ENCODE data around the gene POMT1.
A peak's percentile ranks its signal among the peaks of the same experiment; 100 is the strongest.
"Not testable (repeated sequence)": the region's sequence is repeated elsewhere in the genome, so short reads cannot be mapped to it uniquely, and the experiment has no call there.

Gene POMT1

GRCh38 chr9:131530546-131530919 lies 27.8 kb downstream of the POMT1 start:
- peak overlapping the region; percentile 77 for H3K4me3 Mint-ChIP-seq
- H3K9me3 Mint-ChIP-seq, result no peaks in the 10 kb centered on the region
- DNase-seq (ENCODE audit: low spot score in 2 of 2) (peak in 1 of 2 donors; percentile 36), ATAC-seq (ENCODE audit: low read depth) (peak; percentile 14)
- H3K36me3 Mint-ChIP-seq, result peaks cover 9% of the 10 kb centered on the region
- peaks cover 12% of the 10 kb centered on the region for H3K4me1 Mint-ChIP-seq
- no peaks in the 10 kb centered on the region for H3K27me3 Mint-ChIP-seq
- no peak overlapping the region for H3K27ac Mint-ChIP-seq

DNA sequence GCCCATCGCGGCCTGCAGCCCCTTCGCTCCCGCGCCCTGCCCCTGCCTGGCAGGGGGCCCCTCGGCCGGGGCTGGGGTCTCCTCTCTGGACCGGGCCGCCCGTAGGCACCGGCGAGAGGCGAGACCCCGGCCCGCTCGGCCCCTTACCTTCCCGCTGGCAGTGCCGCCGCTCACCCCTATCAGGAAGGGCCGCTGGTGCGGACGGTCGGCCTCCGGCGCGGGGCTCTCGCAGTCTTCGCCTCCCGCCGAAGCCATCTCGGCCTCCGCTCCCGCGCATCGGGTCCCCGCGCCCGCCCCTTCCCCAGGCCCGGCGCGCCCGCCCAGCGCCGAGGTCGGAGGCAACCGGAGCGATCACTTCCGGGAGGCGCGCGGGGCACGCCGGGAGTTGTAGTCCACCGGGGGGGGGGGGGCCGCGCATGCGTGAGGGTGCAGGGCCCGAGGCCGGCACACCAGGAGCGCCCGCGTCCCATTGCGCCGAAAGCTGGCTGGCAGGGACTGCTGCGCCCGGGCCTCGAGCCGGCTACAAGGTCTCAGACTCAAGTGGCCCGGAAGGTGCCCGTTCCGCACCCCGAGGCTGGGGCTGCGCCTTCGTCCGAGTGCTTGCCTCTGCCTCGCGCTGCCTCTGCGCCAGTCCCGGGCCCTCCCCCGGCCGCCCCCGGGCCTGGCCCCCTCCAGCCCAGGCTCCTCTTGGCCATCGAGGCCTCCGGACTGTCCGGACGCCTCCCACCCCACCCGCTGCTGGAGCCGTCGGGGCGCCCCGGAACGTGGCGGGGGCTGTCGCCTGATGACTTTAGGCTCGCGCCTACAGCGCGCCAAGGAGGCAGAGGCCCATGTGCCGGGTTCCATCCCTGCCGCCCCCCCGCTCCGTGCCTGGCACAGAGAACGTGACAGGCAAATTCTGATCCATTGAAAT lies 28.5 kb downstream of the POMT1 start, which contains the start of gene UCK1:
Gene UCK1 (minus strand): TSS at position 344 of the 913 bp plus-strand sequence. CDS start 89 bp downstream, at position 255.
- Mint-ChIP-seq H3K4me3 (peak within 1 kb of the TSS; percentile 79), H3K36me3 (peaks cover 8% of the 10 kb centered on the region), H3K4me1 (peaks cover 12% of the 10 kb centered on the region), H3K27ac (no peak within 1 kb of the TSS), H3K9me3 (no peaks in the 10 kb centered on the region), H3K27me3 (no peaks in the 10 kb centered on the region)
- DNase-seq (ENCODE audit: low spot score in 2 of 2) (peak; percentile 56 to 69), ATAC-seq (ENCODE audit: low read depth) (peak; percentile 97)

- DNase-seq (ENCODE audit: low spot score in 2 of 2), result no peak
- no peaks in the 10 kb centered on the region for H3K9me3 Mint-ChIP-seq
- ATAC-seq (ENCODE audit: low read depth), result peak; percentile 14
- peaks cover 13% of the 10 kb centered on the region for H3K4me1 Mint-ChIP-seq
- H3K27me3 Mint-ChIP-seq, result no peaks in the 10 kb centered on the region
- no peaks in the 10 kb centered on the region for H3K36me3 Mint-ChIP-seq
- H3K27ac Mint-ChIP-seq, result no peak overlapping the region
- no peak overlapping the region for H3K4me3 Mint-ChIP-seq
These were observed 32.1 kb downstream of the POMT1 start for GRCh38 chr9:131534721-131535237.

DNA sequence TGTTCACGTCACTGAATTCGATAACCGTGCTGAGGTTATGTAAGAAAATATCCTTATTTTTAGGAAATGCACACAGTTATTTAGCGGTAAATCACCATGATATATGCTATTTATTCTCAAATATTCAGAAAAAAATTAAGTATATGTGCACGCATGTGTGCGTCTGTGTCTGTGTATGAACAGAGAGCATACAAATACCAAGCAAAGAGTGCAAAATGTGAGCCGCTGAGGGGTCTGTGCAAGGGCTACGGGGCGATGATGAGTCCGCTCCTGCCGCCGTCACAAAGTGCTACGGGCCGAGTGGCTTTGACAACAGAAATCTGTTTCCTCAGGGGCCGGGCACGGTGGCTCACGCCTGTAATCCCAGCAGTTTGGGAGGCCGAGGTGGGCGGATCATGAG lies 35.2 kb downstream of the POMT1 start:
- H3K36me3 Mint-ChIP-seq, result peaks cover 4% of the 10 kb centered on the region
- H3K27me3 Mint-ChIP-seq, result peaks cover 2% of the 10 kb centered on the region
- no peak overlapping the region for H3K27ac Mint-ChIP-seq
- ATAC-seq (ENCODE audit: low read depth) (no peak), DNase-seq (ENCODE audit: low spot score in 2 of 2) (no peak)
- peaks cover 3% of the 10 kb centered on the region for H3K9me3 Mint-ChIP-seq
- peaks cover 9% of the 10 kb centered on the region for H3K4me1 Mint-ChIP-seq
- H3K4me3 Mint-ChIP-seq, result no peak overlapping the region

GRCh38 chr9:131539223-131539923 lies 36.7 kb downstream of the POMT1 start:
- no peak for DNase-seq (ENCODE audit: low spot score in 2 of 2)
- Mint-ChIP-seq H3K4me1 (peaks cover 8% of the 10 kb centered on the region), H3K27me3 (peaks cover 2% of the 10 kb centered on the region), H3K4me3 (no peak overlapping the region), H3K9me3 (peaks cover 6% of the 10 kb centered on the region), H3K27ac (no peak overlapping the region), H3K36me3 (peaks cover 7% of the 10 kb centered on the region)
- ATAC-seq (ENCODE audit: low read depth), result no peak

DNA sequence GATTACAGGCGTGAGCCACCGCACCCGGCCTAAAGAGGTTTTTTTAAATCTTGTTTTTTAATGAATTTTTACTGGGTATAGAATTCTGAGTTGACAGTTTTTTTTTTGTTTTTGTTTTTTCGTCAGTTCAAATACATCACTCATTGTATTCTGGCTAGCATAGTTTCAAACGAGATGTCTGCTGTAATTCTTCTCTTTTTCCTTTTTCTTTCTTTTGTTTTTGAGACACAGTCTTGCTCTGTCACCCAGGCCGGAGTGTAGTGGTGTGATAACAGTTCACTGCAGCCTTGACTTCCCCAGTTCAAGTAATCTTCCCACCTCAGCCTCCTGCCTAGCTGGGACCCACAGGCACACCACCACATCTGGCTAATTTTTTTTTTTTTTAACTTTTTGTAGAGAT lies 40.4 kb downstream of the POMT1 start:
- ATAC-seq (ENCODE audit: low read depth) (no peak), DNase-seq (ENCODE audit: low spot score in 2 of 2) (no peak)
- H3K9me3 Mint-ChIP-seq, result peaks cover 12% of the 10 kb centered on the region
- peaks cover 15% of the 10 kb centered on the region for H3K27me3 Mint-ChIP-seq
- peaks cover 12% of the 10 kb centered on the region for H3K4me1 Mint-ChIP-seq
- peaks cover 13% of the 10 kb centered on the region for H3K36me3 Mint-ChIP-seq
- H3K4me3 Mint-ChIP-seq, result no peak overlapping the region
- H3K27ac Mint-ChIP-seq, result no peak overlapping the region

DNA sequence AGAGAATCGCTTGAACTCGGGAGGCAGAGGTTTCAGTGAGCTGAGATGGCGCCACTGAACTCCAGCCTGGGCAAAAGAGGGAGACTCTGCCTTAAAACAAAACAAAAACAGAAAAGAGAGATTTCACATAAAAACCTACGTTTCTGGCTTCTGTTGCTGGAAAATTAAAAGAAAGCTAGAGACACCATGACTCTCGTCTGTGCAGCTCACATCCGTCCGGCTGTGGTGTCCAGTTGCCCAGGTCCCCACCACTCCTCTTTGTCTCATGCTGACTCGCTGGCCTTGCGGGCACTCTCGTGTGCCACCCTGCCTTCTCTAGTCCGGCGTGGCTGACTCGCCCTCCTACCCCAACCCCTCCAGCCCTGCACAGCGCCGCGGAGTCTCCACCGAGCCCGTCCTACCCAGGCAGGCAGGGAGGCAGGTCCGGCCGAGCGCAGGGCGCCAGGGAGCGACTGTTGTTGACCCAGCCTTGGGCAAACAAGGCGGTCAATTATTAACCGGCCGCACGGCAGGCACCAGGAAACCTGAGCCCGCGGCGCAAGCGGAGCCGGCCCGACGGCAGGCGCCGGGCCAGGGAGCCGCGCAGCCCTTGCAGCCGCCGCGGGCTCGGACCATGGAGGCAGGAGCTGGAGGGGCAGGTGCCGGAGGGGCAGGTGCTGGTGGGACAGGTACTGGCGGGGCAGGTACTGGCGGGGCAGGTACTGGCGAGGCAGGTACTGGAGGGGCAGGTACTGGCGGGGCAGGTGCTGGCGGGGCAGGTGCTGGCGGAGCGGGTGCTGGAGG lies 42.5 kb downstream of the POMT1 start, which contains the start of gene PRRT1B:
Gene PRRT1B (plus strand): TSS at position 521 of the 783 bp plus-strand sequence. CDS start 93 bp downstream, at position 614.
- Mint-ChIP-seq H3K27me3 (peaks cover 33% of the 10 kb centered on the region), H3K9me3 (peaks cover 23% of the 10 kb centered on the region)

GRCh38 chr9:131545786-131546335 lies 43.1 kb downstream of the POMT1 start:
- no peak for ATAC-seq (ENCODE audit: low read depth)
- no peak overlapping the region for H3K4me3 Mint-ChIP-seq
- H3K4me1 Mint-ChIP-seq, result peaks cover 11% of the 10 kb centered on the region
- no peak for DNase-seq (ENCODE audit: low spot score in 2 of 2)
- H3K27ac Mint-ChIP-seq, result no peak overlapping the region
- H3K36me3 Mint-ChIP-seq, result peaks cover 31% of the 10 kb centered on the region
- H3K9me3 Mint-ChIP-seq, result peaks cover 23% of the 10 kb centered on the region
- H3K27me3 Mint-ChIP-seq, result peaks cover 38% of the 10 kb centered on the region

More for the DNA sequence above, 42.5 kb downstream of the POMT1 start, which contains the start of gene PRRT1B:
- no peak for ATAC-seq (ENCODE audit: low read depth)
- Mint-ChIP-seq H3K4me1 (peaks cover 11% of the 10 kb centered on the region), H3K4me3 (no peak within 1 kb of the TSS), H3K27ac (no peak within 1 kb of the TSS), H3K36me3 (peaks cover 27% of the 10 kb centered on the region)
- no peak for DNase-seq (ENCODE audit: low spot score in 2 of 2)

DNA sequence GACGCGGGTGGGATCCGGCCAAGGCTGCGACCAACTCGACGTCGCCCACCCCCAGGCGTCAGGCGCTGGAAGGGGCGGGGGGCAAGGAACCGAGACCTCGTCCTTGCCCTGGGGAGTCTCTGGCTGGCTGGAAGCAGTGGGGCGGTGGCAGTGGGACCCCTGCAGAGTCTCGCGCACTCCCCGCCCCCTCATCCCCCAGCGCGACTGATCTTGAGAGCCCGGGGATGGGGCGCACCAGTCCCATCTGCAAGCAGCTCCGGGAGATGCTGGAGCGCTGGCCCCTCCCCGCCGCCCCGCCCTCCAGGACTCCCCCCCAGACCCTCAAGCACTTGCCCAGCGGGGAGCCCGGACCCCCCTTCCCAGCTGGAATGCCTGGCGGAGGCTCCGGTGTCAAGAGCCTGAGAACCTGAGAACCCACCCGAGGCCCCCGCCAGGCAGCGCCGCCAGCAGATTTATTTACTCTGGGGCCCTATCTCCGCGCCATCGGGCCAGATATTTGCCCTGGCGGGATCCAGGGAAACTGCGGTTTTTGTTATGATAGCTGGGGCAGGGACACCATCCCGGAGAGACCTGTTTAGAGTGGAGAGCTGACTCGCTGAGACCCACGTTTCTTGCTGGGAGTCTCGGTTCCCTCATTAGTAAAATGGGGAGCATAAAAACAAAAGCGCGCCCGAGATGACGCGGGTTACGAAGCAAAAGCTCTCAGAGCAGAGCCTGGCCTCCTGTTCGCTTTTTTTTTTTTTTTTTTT lies 43.8 kb downstream of the POMT1 start:
- peaks cover 31% of the 10 kb centered on the region for H3K36me3 Mint-ChIP-seq
- peaks cover 11% of the 10 kb centered on the region for H3K4me1 Mint-ChIP-seq
- H3K4me3 Mint-ChIP-seq, result no peak overlapping the region
- DNase-seq (ENCODE audit: low spot score in 2 of 2) (no peak), ATAC-seq (ENCODE audit: low read depth) (peak; percentile 34)
- H3K27ac Mint-ChIP-seq, result no peak overlapping the region
- peaks cover 23% of the 10 kb centered on the region for H3K9me3 Mint-ChIP-seq
- peaks cover 40% of the 10 kb centered on the region for H3K27me3 Mint-ChIP-seq

GRCh38 chr9:131549186-131549585 lies 46.5 kb downstream of the POMT1 start:
- peaks cover 18% of the 10 kb centered on the region for H3K9me3 Mint-ChIP-seq
- H3K27me3 Mint-ChIP-seq, result peaks cover 45% of the 10 kb centered on the region
- not testable (repeated sequence) for DNase-seq (ENCODE audit: low spot score in 2 of 2); ATAC-seq (ENCODE audit: low read depth); H3K4me3 Mint-ChIP-seq; H3K27ac Mint-ChIP-seq
- peaks cover 11% of the 10 kb centered on the region for H3K4me1 Mint-ChIP-seq
- peaks cover 24% of the 10 kb centered on the region for H3K36me3 Mint-ChIP-seq

DNA sequence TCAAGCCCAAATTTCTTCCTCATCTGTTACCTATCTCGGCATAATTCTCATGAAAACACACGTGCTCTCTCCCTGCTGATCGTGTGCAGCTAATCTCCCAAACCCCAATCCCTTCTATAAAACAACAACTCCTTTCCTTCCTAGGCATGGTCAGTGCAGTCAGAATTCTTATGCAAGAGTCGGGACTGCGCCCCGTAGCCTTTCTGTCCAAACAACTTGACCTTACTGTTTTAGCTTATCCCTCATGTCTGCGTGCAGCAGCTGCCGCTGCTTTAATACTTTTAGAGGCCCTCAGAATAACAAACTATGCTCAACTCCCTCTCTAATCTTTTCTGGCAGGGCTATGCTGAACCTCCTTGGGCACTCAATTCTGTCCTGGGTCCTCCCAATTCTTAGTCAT lies 47.7 kb downstream of the POMT1 start:
- H3K27me3 Mint-ChIP-seq, result peaks cover 46% of the 10 kb centered on the region
- DNase-seq (ENCODE audit: low spot score in 2 of 2), result not testable (repeated sequence)

DNA sequence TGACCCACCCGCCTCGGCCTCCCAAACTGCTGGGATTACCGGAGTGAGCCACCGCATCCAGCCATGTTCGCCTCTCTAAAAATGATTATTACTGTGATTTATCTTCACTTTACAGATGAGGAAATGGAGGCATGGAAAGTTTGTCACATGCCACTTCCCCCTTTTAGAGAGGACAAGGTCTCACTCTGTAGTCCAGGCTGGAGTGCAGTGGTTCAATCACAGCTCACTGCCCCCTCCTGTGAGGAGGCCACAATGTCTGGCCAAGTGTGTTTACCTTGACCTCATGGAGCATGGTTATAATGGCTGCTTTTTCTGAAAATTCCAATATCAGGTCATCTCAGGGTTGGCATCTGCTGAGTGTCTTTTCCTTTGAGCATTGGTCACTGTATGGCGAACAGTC lies 49.3 kb downstream of the POMT1 start:
- Mint-ChIP-seq H3K27ac (no peak overlapping the region), H3K27me3 (peaks cover 56% of the 10 kb centered on the region), H3K4me1 (peaks cover 12% of the 10 kb centered on the region), H3K36me3 (peaks cover 26% of the 10 kb centered on the region), H3K4me3 (no peak overlapping the region), H3K9me3 (peaks cover 15% of the 10 kb centered on the region)
- no peak for ATAC-seq (ENCODE audit: low read depth)
- DNase-seq (ENCODE audit: low spot score in 2 of 2), result no peak

More for the DNA sequence above, 47.7 kb downstream of the POMT1 start:
- Mint-ChIP-seq H3K9me3 (peaks cover 15% of the 10 kb centered on the region), H3K36me3 (peaks cover 23% of the 10 kb centered on the region), H3K4me1 (peaks cover 11% of the 10 kb centered on the region)
- not testable (repeated sequence) for H3K4me3 Mint-ChIP-seq; H3K27ac Mint-ChIP-seq; ATAC-seq (ENCODE audit: low read depth)

Data from memory B cell (primary cell).